ENCODE results near the gene ALS2CL. TPM values are rescaled to one million over a fixed set of nuclear protein-coding genes. Genes with fewer than 3 reads are reported as not detected.

The ALS2CL gene
- total RNA-seq, 2 experiments from 2014 or later = 15.5 to 16.6 TPM

DNA sequence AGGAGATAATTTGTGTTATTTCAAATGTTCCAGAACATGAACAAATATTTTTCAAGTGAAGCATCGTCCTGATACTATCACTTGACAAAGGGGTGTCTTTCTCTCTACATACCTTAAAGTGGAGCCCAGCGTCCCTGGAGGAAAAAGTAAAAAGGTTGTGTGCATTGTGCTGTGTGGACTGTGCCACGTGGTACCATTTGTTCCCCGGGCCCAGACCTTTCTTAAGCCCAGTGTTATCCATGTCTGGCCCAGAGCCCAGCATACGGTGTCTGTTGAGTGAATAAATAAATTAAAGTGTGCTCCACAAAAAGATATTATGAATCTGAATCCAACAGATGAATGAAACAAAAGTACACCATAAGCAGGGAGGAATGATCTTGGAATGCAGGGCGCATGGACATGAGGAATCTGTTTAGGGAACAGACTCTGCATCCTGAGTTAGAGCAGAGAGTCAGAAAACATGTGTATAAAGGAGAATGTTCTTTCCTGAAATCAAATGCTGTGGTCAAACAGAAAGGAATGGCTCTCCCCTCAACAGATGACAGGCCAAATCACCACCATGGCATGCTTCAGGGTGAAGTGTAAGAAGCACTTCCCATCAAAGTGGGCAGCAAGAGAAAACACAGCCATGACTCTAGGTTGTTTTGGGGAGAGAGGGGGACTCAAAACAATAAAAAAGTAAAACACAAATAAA is 32.3 kb upstream of the ALS2CL start:
- POLR2A ChIA-PET = no interaction called here

DNA sequence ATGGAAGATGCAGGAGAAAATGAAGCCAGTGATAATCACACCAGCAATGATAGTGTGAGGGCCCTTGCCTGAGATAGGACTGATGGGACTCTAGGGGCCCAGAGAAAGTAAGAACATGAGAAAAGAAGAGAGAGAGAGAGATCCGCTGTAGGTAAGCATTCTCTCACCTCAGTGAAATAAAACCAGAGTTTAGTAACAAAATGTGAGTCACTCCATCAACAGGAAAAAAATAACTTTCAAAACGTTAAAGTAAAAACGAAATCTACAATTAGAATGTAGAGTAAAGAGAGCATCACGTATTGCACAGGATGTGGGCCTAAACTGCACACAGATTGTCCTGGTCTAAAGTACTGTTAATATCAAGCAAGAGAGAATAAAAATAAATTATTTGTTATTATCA is 30.9 kb upstream of the ALS2CL start:
- peaks cover 15% of the 10 kb centered on the region for H3K27me3 Mint-ChIP-seq
- no peak for DNase-seq
- CTCF ChIA-PET = interaction anchor here (0.5 kb wide), 1 partner anchor 141 kb away, joined by 3 read pairs; no protein-coding TSS in a partner anchor
- no peaks in the 10 kb centered on the region for H3K9me3 Mint-ChIP-seq
- no peak overlapping the region for H3K27ac Mint-ChIP-seq
- H3K4me3 Mint-ChIP-seq = no peak overlapping the region
- POLR2A ChIA-PET = no interaction called here
- no peaks in the 10 kb centered on the region for H3K36me3 Mint-ChIP-seq (ENCODE audit: low read depth)
- H3K4me1 Mint-ChIP-seq = peaks cover 2% of the 10 kb centered on the region

More for the DNA sequence above, 32.3 kb upstream of the ALS2CL start:
- CTCF ChIA-PET = interaction anchor here (0.7 kb wide), 1 partner anchor 19 kb away, joined by 3 read pairs; no protein-coding TSS in a partner anchor
- Mint-ChIP-seq H3K27me3 (peaks cover 18% of the 10 kb centered on the region), H3K4me1 (peaks cover 2% of the 10 kb centered on the region), H3K4me3 (no peak overlapping the region), H3K9me3 (no peaks in the 10 kb centered on the region), H3K27ac (no peak overlapping the region), H3K36me3 (ENCODE audit: low read depth) (no peaks in the 10 kb centered on the region)
- DNase-seq = no peak

DNA sequence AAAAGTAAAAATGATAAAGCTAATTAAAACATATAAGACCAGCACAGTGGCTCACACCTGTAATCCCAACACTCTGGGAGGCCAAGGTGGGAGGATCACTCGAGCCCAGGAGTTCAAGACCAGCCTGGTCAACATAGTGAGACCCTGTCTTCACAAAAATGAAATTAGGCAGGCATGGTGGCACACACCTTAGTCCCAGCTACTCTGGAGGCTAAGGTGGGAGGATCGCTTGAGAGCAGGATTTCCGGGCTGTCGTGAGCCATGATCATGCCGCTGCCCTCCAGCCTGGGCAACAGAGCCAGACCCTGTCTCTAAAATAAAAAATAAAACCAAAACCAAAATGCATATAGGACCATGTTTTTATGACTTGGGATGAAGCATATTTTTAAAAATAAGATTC is 29.0 kb upstream of the ALS2CL start:
- H3K4me1 Mint-ChIP-seq = peaks cover 2% of the 10 kb centered on the region

DNA sequence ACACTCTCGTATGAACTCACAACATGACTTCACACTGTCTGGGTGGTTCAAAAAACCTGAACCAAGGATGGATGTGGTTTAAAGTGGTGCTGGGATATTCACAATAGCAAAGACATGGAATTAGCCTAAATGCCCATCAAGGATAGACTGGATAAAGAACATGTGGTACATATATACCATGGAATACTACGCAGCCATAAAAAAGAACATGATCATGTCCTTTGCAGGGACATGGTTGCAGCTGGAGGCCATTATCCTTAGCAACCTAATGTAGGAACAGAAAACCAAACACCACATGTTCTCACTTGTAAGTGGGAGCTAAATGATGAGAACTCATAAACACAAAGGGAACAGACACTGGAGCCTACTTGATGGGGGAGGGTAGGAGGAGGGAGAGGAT is 27.5 kb upstream of the ALS2CL start:
- CTCF ChIA-PET = interaction anchor here (0.6 kb wide), 1 partner anchor 1194 kb away, joined by 4 read pairs; no protein-coding TSS in a partner anchor
- Mint-ChIP-seq H3K27me3 (peaks cover 14% of the 10 kb centered on the region), H3K36me3 (ENCODE audit: low read depth) (no peaks in the 10 kb centered on the region), H3K9me3 (no peaks in the 10 kb centered on the region), H3K4me1 (peaks cover 2% of the 10 kb centered on the region), H3K27ac (no peak overlapping the region), H3K4me3 (no peak overlapping the region)
- POLR2A ChIA-PET = no interaction called here
- no peak for DNase-seq

More for the DNA sequence above, 29.0 kb upstream of the ALS2CL start:
- no peak overlapping the region for H3K4me3 Mint-ChIP-seq
- no peaks in the 10 kb centered on the region for H3K9me3 Mint-ChIP-seq
- no peak overlapping the region for H3K27ac Mint-ChIP-seq
- H3K27me3 Mint-ChIP-seq = peaks cover 12% of the 10 kb centered on the region
- CTCF ChIA-PET = no interaction called here
- POLR2A ChIA-PET = no interaction called here
- DNase-seq = no peak
- H3K36me3 Mint-ChIP-seq (ENCODE audit: low read depth) = no peaks in the 10 kb centered on the region

DNA sequence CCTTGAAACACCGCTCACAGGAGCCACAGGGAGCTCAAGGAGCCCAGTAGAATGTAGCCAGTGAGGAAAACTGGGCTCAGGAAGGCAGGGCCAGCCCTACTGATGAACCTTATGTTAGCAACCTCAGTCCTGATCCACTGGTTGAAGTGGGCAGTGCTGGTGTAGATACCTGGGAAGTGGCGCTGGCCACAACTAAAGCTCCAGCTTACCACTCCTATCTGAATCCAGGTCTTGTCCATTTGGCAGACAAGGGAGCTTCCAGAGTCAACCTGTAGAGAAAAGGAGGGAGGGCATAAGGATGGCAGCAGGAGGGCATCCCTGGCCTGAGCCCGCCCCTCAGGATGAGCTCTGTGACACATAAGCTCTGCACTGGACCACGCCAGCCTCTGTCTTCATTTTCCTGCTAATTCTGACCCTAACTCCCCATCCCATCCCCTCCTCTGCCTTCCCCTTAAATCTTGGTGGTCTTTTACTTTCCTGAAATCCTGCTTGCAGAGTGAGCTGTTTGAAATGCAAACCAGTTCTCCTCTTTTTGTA is 26.3 kb upstream of the ALS2CL start:
- no peak for DNase-seq
- POLR2A ChIA-PET = no interaction called here
- CTCF ChIA-PET = interaction anchor here (0.6 to 1.5 kb wide), 5 partner anchors 14 to 426 kb away, joined by 3 read pairs; partner anchors contain the start of gene ALS2CL
- Mint-ChIP-seq H3K4me3 (no peak overlapping the region), H3K9me3 (no peaks in the 10 kb centered on the region), H3K36me3 (ENCODE audit: low read depth) (no peaks in the 10 kb centered on the region), H3K27ac (no peak overlapping the region), H3K4me1 (peaks cover 2% of the 10 kb centered on the region), H3K27me3 (peaks cover 14% of the 10 kb centered on the region)

DNA sequence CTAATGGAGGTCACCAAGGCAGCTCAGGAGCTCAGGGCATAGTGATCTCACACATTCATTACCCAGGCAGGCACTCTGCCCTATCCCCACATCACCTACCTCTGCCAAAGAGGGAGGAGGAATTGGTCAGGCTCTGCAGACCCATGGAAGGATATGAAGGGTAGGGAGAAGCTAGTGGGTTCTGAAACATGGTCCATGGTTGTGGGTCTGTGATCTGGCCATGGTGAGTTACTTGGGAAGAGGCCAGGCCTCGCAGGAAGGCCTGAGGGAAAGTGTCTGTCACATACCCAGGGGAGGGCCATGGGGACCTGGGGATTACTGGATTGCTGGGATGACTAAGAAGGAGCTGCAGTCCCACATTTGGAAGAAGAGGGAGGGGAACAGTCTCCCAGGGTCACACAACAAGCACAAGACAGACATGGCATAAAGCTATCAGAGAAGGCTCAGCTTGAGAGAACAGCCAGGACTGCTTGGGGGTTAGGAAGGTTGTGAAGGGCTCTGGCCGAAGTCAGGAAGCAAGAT is 25.6 kb upstream of the ALS2CL start:
- ChIA-PET POLR2A (no interaction called here), CTCF (interaction anchor here (0.6 to 1.5 kb wide), 5 partner anchors 13 to 266 kb away, joined by 3 read pairs; partner anchors contain the start of gene ALS2CL)
- no peaks in the 10 kb centered on the region for H3K9me3 Mint-ChIP-seq
- DNase-seq = no peak
- H3K4me1 Mint-ChIP-seq = no peaks in the 10 kb centered on the region
- no peak overlapping the region for H3K4me3 Mint-ChIP-seq
- H3K36me3 Mint-ChIP-seq (ENCODE audit: low read depth) = no peaks in the 10 kb centered on the region
- peaks cover 14% of the 10 kb centered on the region for H3K27me3 Mint-ChIP-seq
- no peak overlapping the region for H3K27ac Mint-ChIP-seq

DNA sequence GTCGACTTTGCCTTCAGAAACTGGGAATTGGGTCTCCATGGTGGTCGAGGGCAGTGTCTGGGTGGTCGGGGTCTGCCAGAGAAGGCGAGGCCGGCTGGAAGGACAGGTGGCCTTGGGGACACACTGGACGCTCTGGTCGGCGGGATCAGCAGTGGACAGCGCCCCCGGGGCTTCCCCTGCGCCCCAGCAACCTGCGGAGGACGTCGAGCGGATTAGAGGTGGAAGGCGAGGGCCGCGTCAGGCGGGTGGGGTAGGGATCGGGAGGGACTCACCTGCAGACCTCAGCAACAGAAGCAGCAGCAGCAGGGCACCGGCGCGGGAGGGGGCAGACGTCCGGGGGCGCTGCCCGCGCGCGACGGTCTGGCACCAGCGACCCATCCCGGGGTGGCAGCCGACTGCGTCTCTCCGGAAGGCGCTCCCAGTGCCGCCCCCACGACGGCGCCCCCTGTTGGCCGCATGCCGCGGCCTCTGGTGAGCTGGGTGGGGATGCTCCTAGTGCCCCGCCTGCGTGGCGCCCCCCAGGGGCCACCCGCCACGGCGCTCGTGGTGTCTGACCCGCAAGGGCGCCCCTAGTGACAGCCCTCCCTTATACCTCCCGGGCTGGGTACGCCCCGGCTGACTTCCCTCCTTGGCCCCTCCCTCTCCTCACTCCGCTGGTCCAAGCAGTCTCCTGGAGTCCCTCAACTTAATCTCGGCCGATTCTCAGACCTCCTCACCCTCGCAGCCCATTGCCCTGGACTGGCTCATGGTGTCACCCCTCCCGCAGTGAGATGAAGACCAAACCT is 24.2 kb upstream of the ALS2CL start, which contains the start of gene PRSS50:
PRSS50 (minus strand) TSS at position 423 of the 785 bp plus-strand sequence; CDS start at position 378, 45 bp downstream.
- no peaks in the 10 kb centered on the region for H3K36me3 Mint-ChIP-seq (ENCODE audit: low read depth)
- H3K27me3 Mint-ChIP-seq = peaks cover 14% of the 10 kb centered on the region
- H3K27ac Mint-ChIP-seq = no peak within 1 kb of the TSS
- no peaks in the 10 kb centered on the region for H3K4me1 Mint-ChIP-seq
- H3K9me3 Mint-ChIP-seq = no peaks in the 10 kb centered on the region
- POLR2A ChIA-PET = no interaction called here
- CTCF ChIA-PET = interaction anchor here (1.0 to 1.2 kb wide), 2 partner anchors 10 to 12 kb away, joined by 3 read pairs; no protein-coding TSS in a partner anchor
- H3K4me3 Mint-ChIP-seq = no peak within 1 kb of the TSS
- DNase-seq = no peak

DNA sequence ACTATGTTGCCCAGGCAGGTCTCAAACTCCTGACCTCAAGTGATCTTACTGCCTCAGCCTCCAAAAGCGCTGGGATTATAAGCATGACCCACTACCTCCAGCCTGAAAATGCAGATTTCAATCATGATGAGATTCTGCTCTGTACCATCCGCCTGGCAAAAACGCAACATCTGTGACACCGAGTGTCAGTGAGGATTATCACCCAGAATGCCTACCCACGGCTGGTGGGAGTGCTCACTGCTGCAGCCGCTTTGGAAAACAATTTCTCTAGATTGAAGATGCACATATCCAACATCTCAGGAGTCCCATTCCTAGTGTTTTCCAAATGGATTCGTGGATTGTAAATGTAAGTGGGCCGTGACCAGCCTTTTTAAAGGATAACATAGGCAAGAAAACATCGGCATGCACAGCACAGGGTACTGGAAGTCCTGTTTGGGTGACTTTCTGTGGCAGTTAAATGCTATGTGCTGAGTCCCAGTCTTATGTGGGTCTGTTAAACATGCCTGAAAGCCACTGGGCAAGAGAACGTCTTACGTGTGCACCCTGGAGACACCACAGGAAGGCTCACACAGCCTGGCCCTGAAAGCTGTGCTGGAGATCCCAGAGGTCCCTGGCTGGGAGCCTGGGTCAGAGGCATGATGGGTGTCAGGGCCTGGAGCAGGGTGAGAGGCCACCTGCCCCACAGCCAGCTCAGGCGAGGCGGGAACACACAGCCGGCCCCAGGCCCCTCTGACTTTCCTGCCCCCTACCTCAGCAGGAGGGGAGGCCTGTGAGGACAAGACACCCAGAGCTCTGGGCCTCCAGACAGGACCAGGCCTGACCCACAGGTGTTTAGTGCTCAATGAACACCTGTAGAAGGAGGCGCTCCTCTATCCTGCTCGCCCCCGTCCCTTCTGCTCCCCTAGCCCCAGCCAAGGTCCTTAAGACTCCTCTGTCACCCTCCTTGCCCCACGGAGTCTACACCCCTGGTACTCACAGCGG is 23.3 kb upstream of the ALS2CL start:
- H3K9me3 Mint-ChIP-seq = no peaks in the 10 kb centered on the region
- ChIA-PET CTCF (interaction anchor here (0.7 to 1.2 kb wide), 3 partner anchors 9 to 11 kb away, joined by 3 to 4 read pairs (median 3); no protein-coding TSS in a partner anchor), POLR2A (no interaction called here)
- no peak overlapping the region for H3K27ac Mint-ChIP-seq
- no peak for DNase-seq
- peaks cover 14% of the 10 kb centered on the region for H3K27me3 Mint-ChIP-seq
- no peaks in the 10 kb centered on the region for H3K4me1 Mint-ChIP-seq
- H3K4me3 Mint-ChIP-seq = no peak overlapping the region
- H3K36me3 Mint-ChIP-seq (ENCODE audit: low read depth) = no peaks in the 10 kb centered on the region

DNA sequence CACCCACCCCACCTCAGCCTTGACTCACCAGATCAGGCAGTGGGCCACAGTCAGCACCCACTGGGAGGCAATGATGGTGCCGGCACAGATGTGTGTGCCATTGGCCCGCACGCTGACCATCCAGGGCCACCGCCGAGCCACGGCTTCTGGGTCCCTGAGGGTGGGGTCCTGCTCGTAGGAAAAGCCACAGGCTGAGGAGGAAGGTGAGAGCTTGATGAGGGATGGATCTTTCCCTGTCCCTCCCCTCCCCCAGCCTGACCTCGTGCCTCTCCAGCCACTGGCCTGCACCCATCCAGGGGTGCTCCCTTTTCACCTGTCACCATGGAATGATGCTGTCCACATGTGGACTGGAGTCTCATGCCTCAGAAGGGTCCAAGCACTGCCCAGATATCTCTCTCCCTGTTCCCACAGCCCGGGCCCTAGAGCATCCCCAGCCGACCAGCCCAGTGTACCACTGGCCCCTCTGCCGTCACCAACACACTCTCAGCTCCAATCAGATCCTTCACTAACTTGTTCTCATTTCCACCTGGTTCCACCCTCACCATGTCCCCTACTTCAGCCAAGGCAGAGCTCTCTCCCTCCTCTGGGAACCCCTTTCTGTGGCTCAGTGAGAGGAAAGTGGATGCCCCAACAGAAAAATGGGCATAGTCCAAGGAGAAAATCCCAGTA is 22.2 kb upstream of the ALS2CL start:
- Mint-ChIP-seq H3K4me3 (no peak overlapping the region), H3K27me3 (peaks cover 7% of the 10 kb centered on the region), H3K27ac (no peak overlapping the region), H3K36me3 (ENCODE audit: low read depth) (no peaks in the 10 kb centered on the region), H3K9me3 (no peaks in the 10 kb centered on the region), H3K4me1 (no peaks in the 10 kb centered on the region)
- ChIA-PET POLR2A (no interaction called here), CTCF (interaction anchor here (0.7 to 1.3 kb wide), 5 partner anchors 8 to 19 kb away, joined by 3 to 4 read pairs (median 3); no protein-coding TSS in a partner anchor)
- no peak for DNase-seq

DNA sequence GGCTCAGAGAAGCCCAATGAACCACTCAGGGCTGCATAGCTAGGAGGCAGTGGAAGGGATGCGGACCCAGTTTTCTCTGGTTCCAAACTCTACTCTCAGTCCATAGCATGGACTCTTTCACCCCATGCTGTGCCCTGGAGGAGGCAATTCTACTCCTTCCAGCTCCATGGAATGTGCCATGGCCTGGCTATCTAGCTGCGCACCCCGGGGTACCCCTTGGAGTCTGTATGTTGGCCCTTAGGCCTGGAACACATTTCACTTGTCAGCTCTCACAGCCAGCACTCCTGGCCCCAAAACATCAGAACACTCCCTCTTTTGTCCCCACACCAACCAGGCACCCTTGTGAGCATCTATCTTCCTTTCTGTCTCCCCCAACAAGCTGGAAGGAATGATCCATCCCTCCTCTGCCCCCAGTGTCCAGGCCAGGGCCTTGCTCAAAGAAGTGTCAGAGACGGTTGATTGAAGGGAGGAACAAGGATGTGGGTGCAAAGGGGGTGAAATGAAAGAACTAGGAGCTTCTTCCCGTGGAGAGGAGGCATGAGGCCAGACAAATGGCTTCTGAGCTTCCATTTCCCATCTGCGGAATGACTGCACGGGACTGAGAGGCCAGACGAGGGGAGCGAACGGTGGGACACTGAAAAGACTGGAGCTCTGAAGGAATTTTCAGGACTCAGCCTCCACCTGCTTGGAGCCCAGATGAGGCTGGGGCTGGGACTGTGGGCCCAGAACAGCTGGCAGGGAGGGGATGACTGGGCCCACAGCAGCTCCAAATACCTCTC is 21.4 kb upstream of the ALS2CL start:
- POLR2A ChIA-PET = no interaction called here
- Mint-ChIP-seq H3K27ac (no peak overlapping the region), H3K36me3 (ENCODE audit: low read depth) (no peaks in the 10 kb centered on the region), H3K4me3 (no peak overlapping the region), H3K9me3 (no peaks in the 10 kb centered on the region), H3K27me3 (peaks cover 7% of the 10 kb centered on the region), H3K4me1 (no peaks in the 10 kb centered on the region)
- DNase-seq = no peak
- CTCF ChIA-PET = interaction anchor here (0.8 to 1.4 kb wide), 5 partner anchors 9 to 20 kb away, joined by 3 to 4 read pairs (median 3); no protein-coding TSS in a partner anchor
